MM.1S (cell line): Measurements from ENCODE around the gene GM2A.

ENCODE experiments used
- EZH2 ChIP-seq: fragments of 300-600 bp; sonication (generic); optimal IDR thresholded peaks from 2 replicates; pipeline ENCODE3; 2017; ENCODE audit warnings: low read depth, mild to moderate bottlenecking, antibody characterized with exemption, low read length, mixed read lengths
- EZH2phosphoT487 ChIP-seq: fragments of 300-600 bp; sonication (generic); IDR thresholded peaks from 2 replicates; pipeline ENCODE4 v1.6.1; 2018; ENCODE audit warnings: antibody characterized with exemption, low read length
- TF ChIP-seq, protein P1 (sequence below): fragments of 300-600 bp; sonication (generic); IDR thresholded peaks from 2 replicates; pipeline ENCODE4 v1.5.1; 2016; ENCODE audit warnings: antibody characterized with exemption, low read length, mixed read lengths

GRCh38 chr5:151222790-151223446, 30.1 kb upstream of the GM2A start:
- TF ChIP-seq, protein P1, sequence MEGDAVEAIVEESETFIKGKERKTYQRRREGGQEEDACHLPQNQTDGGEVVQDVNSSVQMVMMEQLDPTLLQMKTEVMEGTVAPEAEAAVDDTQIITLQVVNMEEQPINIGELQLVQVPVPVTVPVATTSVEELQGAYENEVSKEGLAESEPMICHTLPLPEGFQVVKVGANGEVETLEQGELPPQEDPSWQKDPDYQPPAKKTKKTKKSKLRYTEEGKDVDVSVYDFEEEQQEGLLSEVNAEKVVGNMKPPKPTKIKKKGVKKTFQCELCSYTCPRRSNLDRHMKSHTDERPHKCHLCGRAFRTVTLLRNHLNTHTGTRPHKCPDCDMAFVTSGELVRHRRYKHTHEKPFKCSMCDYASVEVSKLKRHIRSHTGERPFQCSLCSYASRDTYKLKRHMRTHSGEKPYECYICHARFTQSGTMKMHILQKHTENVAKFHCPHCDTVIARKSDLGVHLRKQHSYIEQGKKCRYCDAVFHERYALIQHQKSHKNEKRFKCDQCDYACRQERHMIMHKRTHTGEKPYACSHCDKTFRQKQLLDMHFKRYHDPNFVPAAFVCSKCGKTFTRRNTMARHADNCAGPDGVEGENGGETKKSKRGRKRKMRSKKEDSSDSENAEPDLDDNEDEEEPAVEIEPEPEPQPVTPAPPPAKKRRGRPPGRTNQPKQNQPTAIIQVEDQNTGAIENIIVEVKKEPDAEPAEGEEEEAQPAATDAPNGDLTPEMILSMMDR: no peak
- TF ChIP-seq EZH2: no peak
- no peak for TF ChIP-seq EZH2phosphoT487
